HuH-7.5 (cell line): ENCODE data around the gene ZNF236.

ENCODE experiments used
- DNase-seq: peaks from one replicate; pipeline ENCODE4 v3.0.0; 2011; ENCODE audit warnings: low spot score

ZNF236 gene

DNA sequence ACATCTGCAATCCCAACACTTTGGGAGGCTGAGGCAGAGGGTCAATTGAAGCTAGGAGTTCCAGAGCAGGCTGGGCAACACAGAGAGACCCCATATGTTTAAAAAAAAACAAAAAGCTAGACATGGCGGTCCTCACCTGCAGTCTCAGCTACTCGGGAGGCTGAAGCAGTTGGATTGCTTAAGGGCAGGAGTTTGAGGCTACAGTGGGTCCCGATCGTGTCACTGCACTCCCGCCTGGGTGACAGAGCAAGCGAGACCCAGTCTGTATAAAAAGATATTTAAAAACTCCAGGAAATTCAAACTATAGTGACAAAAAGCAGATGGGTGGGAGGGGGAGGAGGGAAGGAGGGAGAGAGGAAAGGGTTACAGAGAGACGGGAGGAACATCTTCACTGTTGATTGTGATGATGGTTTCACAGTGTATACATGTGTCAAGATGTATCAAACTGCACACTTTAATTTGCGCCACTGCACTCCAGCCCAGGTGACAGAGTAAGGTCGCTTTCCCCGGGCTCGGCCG lies 942 bp upstream of the ZNF236 start:
- DNase-seq, result no peak

DNA sequence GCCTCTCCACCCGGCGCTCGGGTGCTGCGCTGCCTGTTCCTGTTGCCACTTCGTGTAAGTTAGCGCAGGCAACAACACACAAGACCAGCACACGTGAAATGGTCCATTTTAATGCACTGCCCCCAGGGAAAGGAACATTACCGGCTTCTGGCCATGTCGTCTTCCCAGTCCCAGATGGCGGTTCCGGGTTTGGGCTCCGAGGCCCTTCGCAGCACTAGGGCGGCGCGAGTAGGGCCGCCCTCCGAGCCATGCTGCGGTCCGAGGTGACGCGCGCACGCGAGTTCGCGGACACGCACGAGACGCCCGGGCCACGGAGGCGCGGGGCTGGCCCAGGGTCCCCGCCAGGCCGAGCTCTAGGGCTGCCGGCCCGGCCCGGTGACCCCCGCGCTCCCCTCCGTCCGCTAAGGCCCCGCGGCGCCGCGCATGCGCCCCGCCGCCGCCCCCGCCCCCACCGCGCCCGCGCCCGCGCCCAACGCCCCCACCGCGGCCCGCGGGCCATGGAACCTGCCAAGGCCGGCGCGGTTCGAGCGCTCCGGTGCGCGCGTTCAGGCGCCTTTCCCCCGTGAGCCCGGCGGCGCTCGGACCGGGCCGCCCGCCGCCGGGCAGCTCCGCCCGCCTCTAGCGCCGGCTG lies 367 bp upstream of the ZNF236 start:
- DNase-seq, result peak; percentile 75

DNA sequence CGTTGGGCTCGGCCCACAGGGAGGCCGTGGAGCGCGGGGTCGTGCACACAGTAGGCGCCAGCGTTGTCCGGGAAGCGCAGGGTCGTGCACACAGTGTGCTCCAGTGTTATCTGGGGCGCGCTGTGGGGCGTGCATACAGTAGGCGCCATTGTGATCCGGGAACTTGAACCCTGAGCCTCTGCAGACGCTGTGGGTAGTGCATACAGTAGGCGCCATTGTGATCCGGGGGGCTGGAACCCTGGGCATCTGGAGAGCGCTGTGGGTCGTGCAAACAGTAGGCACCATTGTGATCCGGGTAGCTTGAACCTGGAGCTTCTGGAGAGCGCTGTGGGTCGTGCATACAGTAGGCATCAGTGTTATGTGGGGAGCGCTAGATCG lies 793 bp downstream of the ZNF236 start:
- DNase-seq, result no peak

DNA sequence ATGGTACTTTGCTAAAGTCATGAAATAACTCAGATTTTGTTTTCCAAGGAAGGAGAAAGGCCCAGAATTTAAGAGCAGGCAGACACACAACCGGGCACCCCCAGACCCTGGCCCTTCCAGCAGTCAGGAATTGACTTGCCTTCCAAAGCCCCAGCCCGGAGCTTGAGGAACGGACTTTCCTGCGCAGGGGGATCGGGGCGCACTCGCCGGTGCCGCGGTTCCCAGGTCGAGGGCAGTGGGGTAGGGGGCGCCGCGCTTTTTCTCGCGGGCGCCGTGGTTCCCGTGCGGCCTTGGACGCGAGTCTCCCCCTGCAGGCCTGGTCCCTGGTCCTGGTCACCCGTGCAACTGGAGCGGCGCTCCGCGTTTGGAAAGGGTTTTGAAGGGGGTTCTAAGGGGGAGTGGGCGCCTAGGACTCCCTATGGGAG lies 1.2 kb downstream of the ZNF236 start:
- DNase-seq, result no peak

DNA sequence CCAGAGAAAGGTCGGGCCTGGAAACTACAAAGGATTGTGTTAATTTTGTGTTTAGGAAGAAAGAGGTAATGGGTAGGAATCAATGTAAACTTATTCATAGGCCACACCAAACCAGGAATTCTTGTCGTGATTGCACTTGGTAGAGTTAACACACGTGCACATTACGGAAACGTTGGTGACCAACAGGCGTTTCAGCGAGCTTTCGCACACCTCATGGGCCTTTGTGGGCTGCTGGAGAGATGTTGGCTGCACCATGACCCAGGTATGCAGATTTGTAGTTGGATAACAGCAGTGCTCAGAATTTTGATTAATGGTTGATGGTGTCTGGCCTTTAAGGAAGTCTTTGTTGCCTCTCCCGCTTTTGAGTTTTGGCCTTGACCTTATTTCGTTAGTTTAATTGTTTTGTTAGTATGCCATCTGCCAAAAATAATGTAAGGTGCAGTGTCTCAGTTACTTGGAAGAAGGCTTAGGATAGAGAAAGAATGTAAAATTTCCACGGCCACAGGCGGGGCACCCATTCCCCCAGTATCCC lies 1.9 kb downstream of the ZNF236 start:
- DNase-seq, result no peak

DNA sequence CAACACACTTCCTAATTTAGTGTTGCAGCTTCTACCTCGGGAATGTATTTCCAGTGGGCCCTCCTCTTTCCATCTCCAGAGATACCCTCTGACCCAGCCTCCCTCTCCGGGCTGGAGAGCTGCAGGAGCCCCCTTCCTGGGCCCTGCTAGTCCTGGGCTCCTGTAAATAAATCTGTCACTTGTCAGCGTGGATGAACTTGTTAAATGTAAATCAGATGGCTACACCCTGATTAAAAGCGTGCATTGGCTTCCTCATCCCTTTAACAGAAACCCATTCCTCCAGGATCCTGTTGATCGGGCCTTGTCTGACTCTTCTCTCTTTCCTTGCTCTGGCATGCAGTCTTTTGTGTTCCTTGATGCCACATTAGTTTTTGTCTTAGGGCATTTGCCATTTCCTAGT lies 2.4 kb downstream of the ZNF236 start:
- DNase-seq, result no peak

DNA sequence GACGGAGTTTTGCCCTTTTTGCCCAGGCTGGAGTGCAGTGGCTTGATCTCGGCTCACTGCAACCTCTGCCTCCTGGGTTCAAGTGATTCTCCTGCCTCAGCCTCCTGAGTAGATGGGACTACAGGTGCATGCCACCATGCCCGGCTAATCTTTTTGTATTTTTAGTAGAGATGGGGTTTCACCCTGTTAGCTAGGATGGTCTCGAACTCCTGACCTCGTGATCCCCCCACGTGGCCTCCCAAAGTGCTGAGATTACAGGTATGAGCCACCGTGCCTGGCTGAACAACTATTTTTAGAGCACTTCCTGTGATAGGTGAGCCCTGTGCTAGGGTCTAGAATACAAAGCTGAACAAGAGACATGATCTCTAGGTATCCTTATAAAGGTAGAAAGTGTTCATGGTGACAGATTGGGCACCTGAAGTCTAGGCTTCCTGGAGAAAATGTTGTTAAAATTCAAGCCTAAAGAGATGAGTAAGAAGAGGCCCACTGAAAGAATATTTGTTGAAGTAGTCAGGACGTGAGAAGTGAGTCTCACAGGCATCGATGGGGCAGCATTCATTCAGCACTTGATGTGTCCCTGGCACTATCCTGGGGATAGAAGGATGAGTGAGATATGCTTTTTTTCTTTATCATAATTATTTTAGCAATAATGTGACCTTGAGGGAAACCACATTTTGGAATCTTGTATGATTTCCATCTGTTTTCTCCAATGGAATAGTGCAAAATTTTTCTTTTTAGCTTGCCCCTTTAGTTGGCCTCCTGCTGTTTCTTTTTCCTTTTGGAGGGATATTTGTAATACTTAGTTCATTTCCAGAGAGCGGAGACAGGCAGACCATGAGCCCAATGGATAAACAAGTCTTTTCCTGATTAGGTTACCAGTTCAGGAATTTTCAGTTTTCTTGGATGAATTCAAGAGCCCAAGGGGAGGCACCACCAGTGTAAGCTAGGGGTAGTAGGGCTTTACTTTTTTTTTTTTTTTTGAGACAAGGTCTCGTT lies 5.1 kb downstream of the ZNF236 start:
- DNase-seq, result no peak

DNA sequence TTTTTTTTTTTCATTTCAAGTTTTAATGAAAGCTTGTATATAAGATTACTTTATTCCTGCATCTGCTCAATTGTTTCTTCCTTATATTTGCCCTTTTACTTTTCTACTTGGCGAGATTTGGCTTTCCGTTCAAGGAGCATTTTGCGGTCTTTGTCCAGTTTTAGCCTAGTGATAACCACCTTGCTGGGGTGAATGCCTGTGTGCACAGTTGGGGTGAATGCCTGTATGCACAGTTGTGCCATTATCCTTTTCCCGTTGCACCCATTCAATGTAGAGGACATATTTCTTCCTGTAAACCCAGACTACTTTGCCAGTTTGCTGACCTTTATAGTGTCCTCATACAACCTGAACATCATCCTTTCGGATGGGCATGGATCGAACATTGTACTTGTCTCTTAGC lies 12.0 kb downstream of the ZNF236 start:
- DNase-seq, result no peak

DNA sequence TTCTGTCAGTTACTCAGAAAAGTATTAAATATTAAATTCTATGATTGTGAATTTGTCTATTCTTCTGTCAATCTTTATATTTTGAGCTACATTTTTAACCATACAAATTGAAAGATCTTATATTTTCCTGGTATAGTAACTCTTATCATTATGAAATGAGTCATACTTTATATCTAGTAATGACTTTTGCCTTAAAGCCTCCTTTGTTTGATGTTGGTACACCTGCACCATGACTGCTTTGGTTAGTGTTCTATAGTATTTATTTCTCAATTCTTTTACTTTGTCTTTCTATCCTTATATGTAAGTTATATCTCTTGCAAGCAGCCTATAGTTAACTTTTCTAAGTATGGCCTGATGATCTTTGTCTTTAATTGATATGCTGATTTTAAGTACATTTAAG lies 13.0 kb downstream of the ZNF236 start:
- DNase-seq, result no peak

DNA sequence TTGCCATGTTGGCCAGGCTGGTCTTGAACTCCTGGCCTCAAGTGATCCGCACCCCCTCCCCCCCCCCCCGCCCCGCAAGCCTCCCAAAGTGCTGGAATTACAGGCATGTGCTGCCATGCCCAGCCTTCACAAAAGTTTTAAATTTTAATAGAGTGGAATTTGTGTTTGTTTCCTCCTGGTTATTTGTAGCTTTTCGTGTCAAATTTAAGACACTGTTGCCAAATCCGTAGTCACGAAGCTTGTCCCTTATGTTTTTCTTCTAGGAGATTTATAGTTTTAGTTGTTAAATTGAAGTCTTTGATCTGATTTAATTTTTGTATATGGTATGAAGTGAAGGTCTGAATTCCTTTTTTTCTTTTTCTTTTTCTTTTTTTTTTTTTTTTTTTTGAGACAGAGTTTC lies 14.7 kb downstream of the ZNF236 start:
- DNase-seq, result no peak

DNA sequence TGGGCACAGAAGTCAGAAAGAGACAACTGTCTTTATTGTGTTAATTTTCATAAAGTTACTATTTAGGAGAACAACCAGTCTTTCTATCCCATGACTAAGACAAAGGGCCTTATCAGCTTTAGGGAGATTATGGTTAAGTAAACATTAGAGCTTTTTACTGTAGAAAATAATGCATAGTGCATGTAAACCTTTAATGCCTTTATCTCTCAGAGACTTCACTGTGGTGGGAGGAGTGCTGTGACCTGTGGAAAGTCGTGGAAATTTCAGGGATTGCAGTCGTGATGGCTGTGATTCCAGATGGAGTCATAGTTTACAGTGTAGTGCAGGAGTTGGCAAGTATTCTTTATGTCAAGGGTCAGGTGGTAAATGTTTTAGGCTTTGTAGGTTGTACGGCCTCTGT lies 15.8 kb downstream of the ZNF236 start:
- no peak for DNase-seq

DNA sequence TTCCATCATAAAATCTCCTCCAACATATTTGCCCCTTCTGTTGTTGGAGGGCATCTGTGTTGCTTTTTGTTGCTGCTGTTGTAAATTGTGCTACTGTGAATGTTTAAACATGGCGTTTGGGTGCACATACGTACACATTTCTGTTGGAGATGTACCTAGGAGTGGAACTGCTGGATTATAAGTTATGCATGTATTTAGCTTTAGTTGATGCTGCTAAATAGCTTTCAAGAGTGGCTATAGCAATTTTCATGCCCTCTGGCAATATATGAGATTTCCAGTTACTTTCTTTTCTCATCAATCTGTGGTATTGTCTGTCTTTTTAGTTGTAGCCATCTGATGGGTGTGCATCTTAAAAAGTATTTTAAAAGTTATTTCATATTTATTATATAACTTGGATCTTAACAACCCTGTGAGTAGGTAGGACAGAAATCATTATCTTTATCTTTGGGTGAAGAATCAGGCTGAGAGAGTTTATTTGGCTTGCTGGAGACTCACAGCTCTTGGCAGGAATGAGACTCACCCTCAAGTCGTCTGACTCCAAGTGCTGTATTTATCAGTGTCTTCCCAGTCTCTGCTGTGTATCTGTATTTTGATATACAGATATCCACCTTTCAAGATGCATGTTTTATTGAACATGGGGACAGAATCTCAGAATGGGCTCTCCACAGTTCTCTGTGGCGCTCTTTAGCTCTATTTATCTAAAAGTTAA lies 16.9 kb downstream of the ZNF236 start:
- no peak for DNase-seq

DNA sequence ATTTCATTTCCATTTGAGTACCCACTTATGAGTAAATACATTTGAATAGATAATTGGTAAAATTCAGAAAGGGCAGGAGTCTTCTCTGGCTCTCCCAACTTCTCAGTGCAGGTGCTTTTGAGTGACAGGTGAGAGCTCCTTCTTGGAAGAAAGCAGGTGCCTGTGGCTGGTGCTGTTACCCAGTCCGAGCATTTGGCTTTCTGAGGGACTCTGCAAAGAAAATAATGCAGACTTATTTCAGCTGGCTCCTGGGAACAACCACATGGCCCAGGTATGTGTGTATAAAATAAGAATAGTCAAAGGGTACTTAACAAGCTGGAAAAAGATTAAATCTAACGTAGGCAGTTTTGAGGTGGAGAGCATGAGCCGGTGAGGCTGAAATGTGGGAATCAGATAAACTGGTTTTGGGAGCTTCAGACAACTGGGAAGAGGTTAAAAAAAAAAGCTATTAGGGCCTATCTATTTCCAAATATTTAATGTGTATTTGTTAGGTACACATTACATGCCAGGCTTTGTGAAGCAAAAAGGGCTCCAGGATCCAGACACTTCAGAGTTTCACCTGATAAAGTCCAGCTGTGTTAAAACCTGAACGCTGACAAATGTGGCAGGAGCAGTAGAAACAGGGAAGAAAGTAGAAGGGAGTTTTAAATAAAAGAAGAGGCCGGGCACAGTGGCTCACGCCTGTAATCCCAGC lies 20.6 kb downstream of the ZNF236 start:
- DNase-seq, result no peak

DNA sequence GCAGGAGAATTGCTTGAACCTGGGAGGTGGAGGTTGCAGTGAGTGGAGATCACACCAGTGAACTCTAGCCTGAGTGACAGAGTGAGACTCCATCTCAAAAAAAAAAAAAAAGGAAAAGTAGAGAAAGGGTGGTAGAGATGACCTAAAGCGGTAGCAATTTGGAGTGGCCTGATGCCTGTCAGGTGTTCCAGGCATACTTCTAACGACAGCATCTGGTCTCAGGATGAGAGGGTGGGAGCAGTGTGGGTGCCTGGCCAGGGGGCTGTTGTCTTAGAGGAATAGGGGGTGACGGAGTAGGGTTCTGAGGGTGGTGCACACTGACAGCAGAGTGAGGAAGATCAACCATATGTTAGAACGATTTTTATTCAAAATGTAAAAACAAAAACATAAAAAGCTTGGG lies 21.8 kb downstream of the ZNF236 start:
- no peak for DNase-seq

DNA sequence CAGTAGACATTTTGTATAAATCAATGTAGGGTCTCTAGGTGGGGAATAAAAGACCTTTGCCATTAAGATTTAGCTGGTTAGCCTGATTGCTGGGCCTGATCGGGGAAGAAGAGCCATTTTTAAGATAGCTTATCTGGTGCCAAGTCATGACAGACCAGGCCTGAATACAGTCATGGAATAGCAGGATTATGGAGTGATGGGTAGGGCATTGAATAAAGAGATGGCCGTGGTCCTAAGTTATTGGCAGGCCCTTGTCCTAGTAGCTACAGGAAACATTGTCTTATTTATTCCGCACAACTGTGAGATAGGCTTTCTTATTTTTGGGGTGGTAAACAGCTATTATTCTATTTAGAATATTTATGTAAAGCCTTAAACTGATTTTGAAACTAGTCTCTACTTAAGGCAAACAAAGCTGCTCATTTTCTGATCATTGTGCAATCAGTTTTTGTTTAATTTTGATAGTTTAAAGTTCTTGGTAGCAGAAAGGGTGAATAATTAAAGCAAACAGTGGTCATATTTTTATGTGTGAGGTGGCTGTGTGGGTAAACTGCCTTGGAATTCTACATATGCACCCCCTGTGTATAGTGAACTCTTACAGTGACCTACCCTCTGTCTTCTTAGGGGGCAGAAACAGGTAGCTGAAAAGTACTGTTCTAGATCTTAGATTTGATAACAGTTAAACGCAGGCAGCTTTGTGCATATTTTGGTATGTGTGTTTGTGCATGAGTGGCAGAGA lies 22.6 kb downstream of the ZNF236 start:
- DNase-seq, result no peak

DNA sequence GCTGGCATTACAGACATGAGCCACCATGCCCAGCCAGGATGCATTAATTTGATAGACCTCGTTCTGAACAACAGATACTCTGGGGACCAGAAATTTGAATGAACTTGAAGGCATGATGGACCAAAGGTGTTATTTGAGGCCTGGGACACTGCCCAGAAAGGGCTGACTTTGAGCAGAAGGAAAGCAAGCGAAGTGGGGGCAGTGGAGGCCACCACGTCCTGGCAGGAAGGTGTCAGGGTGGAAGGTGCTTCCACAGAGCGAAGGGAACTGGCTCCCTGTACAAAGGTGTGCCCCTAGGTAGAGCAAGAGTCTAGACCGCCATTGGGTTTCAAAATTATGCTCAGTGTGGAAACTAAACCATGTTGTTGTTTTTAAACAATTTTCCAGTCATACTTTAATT lies 23.9 kb downstream of the ZNF236 start:
- no peak for DNase-seq

DNA sequence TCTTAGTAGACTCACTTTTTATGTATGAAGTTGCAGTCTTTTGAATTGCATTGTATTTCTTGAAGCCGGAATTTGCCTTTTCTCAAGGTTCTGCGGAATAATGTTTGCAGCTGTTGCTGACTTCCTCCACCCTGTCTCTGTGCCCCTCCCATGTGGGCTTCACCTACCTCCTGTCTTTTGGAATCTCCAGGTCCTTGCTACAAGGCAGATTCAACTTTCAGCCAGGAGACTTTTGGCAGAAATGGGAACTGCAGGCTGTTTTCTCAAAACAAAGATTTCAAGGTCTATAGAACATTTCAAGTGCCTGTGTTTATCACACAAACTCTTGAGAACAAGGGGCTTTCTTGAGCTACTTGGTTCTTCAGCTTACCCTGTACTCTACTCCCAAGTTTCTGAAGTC lies 25.6 kb downstream of the ZNF236 start:
- DNase-seq, result no peak

DNA sequence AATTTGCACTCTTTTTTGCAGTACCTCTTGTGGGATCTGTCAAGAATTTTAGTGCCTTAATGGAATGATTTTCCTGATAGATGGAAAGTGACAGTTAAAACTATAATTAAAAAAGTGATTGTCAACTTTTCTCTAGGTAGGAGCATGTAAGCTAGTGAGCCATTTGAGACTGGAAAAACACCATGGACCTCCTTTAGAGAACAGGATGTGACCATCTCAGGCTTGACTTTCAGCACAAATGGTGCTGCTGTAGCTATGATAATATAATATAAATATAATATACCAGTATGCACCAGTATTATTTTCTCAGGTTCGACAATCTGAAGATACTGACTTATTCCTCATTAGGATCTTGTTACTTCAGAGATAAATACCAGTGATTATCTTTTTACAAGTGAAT lies 27.8 kb downstream of the ZNF236 start:
- no peak for DNase-seq

DNA sequence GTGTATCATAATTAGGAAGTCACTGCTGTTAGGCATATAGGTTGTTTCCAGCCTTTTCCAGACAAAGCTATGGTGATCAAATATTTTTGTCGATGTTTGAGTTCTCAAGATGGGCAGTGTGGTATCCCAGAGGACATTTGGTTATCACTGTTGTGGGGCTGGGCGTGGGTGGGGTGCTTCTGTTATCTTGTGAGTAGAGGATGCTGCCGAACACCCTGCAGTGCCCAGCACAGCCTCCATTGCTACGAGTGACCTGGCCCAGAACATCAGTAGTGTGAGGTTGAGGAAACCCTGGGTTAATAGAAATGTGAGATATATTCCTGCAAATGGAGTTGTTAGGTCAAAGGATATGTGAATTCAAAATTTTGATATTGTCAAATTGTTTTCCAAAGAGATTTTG lies 33.2 kb downstream of the ZNF236 start:
- no peak for DNase-seq

DNA sequence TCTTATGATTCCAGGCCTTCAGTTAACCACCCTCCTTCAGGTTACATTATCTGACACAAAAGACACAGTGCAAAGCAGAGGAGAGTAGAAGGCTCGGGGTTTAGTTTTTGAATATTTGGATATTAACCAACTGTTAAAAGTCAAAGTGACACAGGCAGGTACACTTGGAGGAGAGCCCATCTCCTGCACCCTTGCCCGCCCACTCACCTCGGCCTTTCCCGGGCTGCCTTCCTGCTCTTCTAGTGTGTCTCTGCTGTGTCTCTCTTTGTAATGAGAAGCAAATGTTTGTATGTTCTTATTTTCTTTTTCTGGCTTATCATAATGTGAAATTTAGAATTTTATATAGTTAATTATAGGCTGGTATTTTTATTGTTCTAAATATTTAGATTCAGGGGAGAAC lies 35.1 kb downstream of the ZNF236 start:
- DNase-seq, result no peak
